Large intestine (tissue), 3 donors: ENCODE data around the gene PGAP3. TPM values are rescaled to one million over a fixed set of nuclear protein-coding genes. Genes with fewer than 3 reads are reported as not detected.

Source experiments
- DNase-seq, 2 donors: peaks; one replicate each; pipeline versions ENCODE4 v3.0.0 to v3.0.0-alpha.2; 2013
- H3K27ac ChIP-seq: one replicate; pipeline ENCODE4 v1.5.1; 2013; ENCODE audit warnings: low read length
- H3K27me3 ChIP-seq: 2 replicates; pipeline ENCODE4 v1.6.1; 2013; ENCODE audit warnings: low read length; ENCODE audit not compliant: control insufficient read depth, insufficient read depth
- H3K36me3 ChIP-seq: 2 replicates; pipeline ENCODE4 v1.6.1; 2013; ENCODE audit warnings: low read length; ENCODE audit not compliant: control insufficient read depth, insufficient read depth
- H3K4me1 ChIP-seq: one replicate; pipeline ENCODE4 v1.6.1; 2013; ENCODE audit warnings: low read length; ENCODE audit not compliant: control insufficient read depth, insufficient read depth
- H3K4me3 ChIP-seq: one replicate; pipeline ENCODE4 v1.5.1; 2013; ENCODE audit warnings: low read length
- H3K9me3 ChIP-seq: one replicate; pipeline ENCODE4 v1.6.1; 2013; ENCODE audit warnings: mild to moderate bottlenecking, low read depth, low read length, moderate library complexity; ENCODE audit not compliant: control insufficient read depth
- WGBS: methylation state at CpG from one replicate; pipeline ENCODE4 v1.1.5; 2013; ENCODE audit warnings: low lambda C conversion rate; ENCODE audit not compliant: insufficient coverage; 5-methylcytosine and 5-hydroxymethylcytosine counted together
- polyA plus RNA-seq: library from polyadenylated mRNA; unstranded; fragments of 120-200 nt; gene quantifications from one replicate; pipeline ENCODE4 v1.2.1, GENCODE V29; 2013

PGAP3 gene
- polyA plus RNA-seq, 1 donor = 31.8 TPM

DNA sequence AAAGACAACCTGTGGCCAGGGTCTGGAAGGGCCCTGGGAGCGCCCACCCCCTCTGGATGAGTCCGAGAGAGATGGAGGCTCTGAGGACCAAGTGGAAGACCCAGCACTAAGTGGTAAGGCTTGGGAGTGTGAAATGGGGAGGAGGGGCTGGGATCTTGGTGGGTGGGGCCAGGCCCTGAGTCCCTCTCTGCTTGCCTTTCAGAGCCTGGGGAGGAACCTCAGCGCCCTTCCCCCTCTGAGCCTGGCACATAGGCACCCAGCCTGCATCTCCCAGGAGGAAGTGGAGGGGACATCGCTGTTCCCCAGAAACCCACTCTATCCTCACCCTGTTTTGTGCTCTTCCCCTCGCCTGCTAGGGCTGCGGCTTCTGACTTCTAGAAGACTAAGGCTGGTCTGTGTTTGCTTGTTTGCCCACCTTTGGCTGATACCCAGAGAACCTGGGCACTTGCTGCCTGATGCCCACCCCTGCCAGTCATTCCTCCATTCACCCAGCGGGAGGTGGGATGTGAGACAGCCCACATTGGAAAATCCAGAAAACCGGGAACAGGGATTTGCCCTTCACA is 52.2 kb downstream of the PGAP3 start:
- H3K27me3 ChIP-seq = no peaks in the 10 kb centered on the region
- no peak overlapping the region for H3K4me3 ChIP-seq
- no peak for DNase-seq
- H3K4me1 ChIP-seq = peaks cover 64% of the 10 kb centered on the region
- WGBS = no CpG with 5 or more reads among the region's 8 CpGs
- H3K27ac ChIP-seq = no peak overlapping the region
- H3K36me3 ChIP-seq = no peaks in the 10 kb centered on the region
- no peaks in the 10 kb centered on the region for H3K9me3 ChIP-seq

DNA sequence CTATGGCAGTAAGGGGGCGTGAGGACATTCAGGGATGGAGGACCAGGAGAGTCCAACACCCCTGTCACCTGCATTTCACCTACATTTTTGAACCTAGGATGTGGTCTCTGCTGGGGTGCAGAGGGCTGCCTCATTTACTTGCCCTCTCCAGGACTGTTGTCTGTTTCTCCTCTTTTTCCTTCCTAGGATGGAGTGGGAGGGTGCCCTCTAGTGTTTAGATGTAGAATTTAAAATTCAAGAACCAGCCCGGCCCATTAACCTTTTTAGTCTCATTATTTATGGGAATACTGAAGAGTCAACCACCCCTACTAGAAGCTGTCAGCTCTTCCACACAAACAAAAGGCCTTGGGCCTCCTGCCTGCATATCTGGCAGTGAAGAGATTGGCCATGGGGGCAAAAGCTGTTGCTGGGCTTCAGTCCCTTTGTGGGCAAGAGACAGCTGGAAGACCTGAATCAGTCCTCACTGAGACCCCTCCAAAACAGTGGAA is 53.4 kb downstream of the PGAP3 start:
- DNase-seq = peak in 1 of 2 donors; percentile 45
- H3K27me3 ChIP-seq = no peaks in the 10 kb centered on the region
- no peak overlapping the region for H3K27ac ChIP-seq

GRCh38 chr17:39633570-39634183 is 54.2 kb downstream of the PGAP3 start:
- H3K27ac ChIP-seq = peak overlapping the region; percentile 75
- no peak for DNase-seq
- no peaks in the 10 kb centered on the region for H3K9me3 ChIP-seq
- no CpG with 5 or more reads among the region's 8 CpGs for WGBS
- H3K4me3 ChIP-seq = no peak overlapping the region
- H3K4me1 ChIP-seq = peaks cover 61% of the 10 kb centered on the region
- H3K27me3 ChIP-seq = no peaks in the 10 kb centered on the region
- no peaks in the 10 kb centered on the region for H3K36me3 ChIP-seq

More for the DNA sequence above, 53.4 kb downstream of the PGAP3 start:
- Histone ChIP-seq H3K36me3 (no peaks in the 10 kb centered on the region), H3K4me1 (peaks cover 54% of the 10 kb centered on the region), H3K4me3 (no peak overlapping the region), H3K9me3 (no peaks in the 10 kb centered on the region)
- no CpG with 5 or more reads among the region's 2 CpGs for WGBS

DNA sequence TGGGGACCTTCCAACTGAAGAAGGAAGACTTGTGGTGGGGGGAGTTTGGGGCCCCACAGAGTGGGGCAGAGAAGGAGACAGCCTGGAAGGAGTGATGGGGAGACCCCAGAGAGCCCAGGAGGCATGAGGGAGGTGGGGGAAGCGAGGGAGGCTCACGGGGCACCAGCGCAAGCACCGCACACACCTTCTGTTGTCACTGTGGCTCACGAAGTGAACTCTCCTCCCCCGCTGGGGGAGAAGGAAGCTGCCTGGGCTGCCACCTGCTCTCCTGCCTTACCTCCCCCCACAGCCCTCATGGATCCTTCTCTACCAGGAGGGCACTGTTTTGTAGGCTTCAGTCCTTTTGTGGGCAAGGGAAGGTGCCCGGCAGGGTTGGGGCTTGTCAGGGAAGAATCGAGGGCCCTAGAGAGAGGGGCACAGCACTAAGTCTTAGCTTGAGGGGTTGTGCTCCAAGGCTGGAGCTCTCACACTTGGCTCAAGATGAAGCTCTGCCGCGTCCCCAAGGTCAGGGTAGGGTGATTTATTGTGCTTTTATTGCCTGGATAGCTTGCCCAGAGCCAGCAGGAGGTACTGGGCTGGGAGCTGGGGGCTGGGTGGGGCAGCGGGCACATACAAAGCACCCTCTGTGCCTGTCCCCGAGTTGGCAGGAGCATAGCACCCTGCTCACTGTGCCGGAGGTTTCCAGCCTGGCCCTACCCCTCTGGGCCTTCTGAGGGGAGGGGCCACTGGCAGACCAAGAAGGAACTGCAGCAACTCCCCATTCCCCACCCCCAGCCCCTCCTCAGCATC is 55.5 kb downstream of the PGAP3 start:
- DNase-seq = peak; percentile 74 to 86
- Histone ChIP-seq H3K4me1 (peaks cover 60% of the 10 kb centered on the region), H3K9me3 (no peaks in the 10 kb centered on the region), H3K27ac (peak overlapping the region; percentile 75), H3K27me3 (peaks cover 3% of the 10 kb centered on the region), H3K4me3 (no peak overlapping the region), H3K36me3 (no peaks in the 10 kb centered on the region)
- WGBS = no CpG with 5 or more reads among the region's 13 CpGs

DNA sequence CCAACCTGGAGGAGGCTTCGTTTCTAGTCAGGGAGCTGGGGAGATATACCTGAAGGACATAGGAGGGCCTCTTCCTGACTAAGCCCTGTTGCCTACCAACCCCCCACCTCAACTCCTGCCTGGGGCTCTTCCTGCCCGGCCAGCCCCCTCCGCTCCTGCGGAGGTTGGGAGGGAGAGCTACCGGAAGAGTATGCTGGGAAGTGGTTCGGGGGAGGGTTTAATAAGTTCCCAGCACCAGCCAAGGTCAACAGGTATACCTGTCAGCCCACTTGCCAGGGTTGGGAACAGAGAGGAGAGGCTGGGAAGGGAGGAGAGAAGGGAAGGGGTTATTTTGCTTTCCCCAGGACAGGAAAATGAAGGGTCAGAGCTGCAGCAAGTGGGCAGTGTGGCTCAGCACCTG is 56.5 kb downstream of the PGAP3 start:
- Histone ChIP-seq H3K36me3 (no peaks in the 10 kb centered on the region), H3K27me3 (peaks cover 8% of the 10 kb centered on the region), H3K4me3 (no peak overlapping the region), H3K4me1 (peaks cover 61% of the 10 kb centered on the region), H3K27ac (peak overlapping the region; percentile 75), H3K9me3 (no peaks in the 10 kb centered on the region)
- peak in 1 of 2 donors; percentile 73 for DNase-seq
- WGBS = no CpG with 5 or more reads among the region's 6 CpGs

DNA sequence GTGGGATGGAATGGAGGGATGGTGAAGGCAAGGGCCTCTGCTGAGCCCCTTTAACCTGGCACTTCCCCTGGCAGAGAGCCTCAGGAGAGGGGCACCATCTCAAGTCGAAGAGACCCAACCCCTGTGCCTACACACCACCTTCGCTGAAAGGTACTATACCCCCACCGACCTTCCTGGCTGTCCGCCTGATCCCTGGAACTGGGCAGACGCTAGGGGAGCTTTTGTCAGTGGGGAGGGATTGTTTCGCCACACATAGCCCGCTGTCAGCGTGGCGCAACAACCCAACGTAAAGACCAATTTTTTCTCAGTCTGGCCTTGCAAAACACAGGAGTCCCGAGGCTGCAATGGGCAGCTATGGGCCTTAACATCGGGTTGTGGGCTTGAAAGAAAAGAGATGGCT is 58.0 kb downstream of the PGAP3 start:
- WGBS = 87% methylated on average over 3 of the region's 12 CpGs
- Histone ChIP-seq H3K4me1 (peaks cover 62% of the 10 kb centered on the region), H3K9me3 (no peaks in the 10 kb centered on the region), H3K36me3 (no peaks in the 10 kb centered on the region), H3K4me3 (no peak overlapping the region), H3K27me3 (peaks cover 16% of the 10 kb centered on the region), H3K27ac (no peak overlapping the region)
- DNase-seq = no peak

- Histone ChIP-seq H3K4me3 (no peak overlapping the region), H3K9me3 (no peaks in the 10 kb centered on the region), H3K4me1 (peaks cover 60% of the 10 kb centered on the region), H3K27ac (peak overlapping the region; percentile 74), H3K36me3 (no peaks in the 10 kb centered on the region), H3K27me3 (peaks cover 16% of the 10 kb centered on the region)
- WGBS = no CpG with 5 or more reads among the region's 3 CpGs
- DNase-seq = no peak
Observed at GRCh38 chr17:39629494-39629880, 58.4 kb downstream of the PGAP3 start.

DNA sequence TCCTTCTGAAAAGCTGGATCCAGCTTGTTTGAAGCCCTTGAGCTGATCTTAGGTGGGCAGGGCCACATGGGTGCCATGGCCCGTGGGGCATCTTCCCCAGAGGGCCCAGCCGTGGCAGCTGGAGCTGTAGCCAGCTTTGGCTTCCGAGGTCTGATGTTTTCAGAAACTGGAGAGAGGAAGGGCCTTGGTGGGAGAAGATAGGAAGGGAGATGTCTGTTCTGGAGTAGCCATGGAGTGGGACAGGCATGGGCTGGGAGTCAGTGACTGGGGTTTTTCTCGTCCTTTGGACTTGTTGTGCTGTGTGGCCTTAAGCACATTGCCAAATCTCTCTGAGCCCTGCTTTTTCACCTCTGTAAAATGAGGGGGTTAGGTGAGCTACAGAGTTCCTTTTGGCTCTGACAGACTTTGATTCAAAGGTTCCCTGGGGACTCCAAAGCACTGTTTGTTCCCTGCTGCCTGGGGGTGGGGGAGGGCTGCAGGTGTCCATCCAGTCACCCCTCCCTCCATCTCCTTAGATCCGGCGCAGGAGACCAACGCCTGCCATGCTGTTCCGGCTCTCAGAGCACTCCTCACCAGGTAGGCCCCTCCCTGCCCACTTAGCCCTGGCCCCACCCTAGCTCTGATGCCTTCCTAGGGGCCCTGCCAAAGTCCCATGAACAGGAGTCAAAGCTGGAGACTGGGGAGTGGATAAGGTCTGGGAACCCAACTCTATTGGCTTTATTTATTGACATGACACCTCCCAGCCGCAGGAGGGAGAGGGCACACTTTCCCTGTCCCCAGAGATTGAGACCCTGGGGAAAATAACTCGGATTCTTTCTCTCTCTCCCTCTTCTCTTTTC is 59.0 kb downstream of the PGAP3 start:
- peaks cover 16% of the 10 kb centered on the region for H3K27me3 ChIP-seq

DNA sequence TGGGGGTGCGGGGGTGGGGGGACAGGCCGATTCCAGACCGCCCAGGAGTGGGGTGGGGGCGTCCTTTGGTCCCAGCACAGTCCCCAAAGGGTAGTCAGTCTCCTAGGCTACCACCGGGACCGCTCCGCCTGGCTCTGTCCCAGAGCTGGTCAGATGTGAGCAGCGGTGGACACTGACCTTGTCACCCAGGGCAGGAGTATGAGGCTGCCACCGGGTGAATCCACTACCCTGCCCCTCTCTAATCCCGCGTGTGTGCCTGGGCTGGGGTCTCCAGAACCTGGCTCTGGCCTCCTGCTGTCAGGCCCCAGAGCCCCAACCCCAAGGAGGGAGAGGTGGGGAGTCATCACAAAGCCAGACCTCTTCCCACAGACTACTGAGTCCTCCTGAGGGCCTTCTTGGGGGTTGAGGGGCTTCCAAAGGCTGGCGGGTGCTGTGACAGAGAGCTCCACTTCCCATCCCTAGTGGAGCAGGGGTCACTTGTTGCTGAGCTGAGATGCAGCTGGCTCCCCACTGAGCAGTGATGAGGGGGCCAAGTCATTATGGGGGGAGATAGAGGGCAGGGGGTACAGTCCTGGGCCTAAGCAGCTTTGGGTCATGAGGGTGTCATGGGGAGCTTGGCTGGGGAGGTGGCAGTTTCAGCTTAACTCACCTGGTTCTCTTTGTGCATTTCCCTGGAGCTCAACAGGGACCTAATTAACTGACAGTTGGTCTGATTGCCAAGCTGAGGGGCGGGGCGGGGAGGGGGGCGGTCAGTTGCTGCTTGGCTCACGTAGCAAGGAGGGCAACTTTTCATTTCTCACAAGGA is 59.9 kb downstream of the PGAP3 start:
- Histone ChIP-seq H3K4me1 (peaks cover 45% of the 10 kb centered on the region), H3K27ac (peak overlapping the region; percentile 74), H3K9me3 (no peaks in the 10 kb centered on the region), H3K36me3 (no peaks in the 10 kb centered on the region), H3K27me3 (peaks cover 16% of the 10 kb centered on the region), H3K4me3 (peak overlapping the region; percentile 51)
- DNase-seq = peak in 1 of 2 donors; percentile 55
- no CpG with 5 or more reads among the region's 16 CpGs for WGBS

More for the DNA sequence above, 59.0 kb downstream of the PGAP3 start:
- WGBS = 40% methylated on average over 1 of the region's 10 CpGs
- Histone ChIP-seq H3K36me3 (no peaks in the 10 kb centered on the region), H3K27ac (peak overlapping the region; percentile 74), H3K9me3 (no peaks in the 10 kb centered on the region), H3K4me3 (no peak overlapping the region), H3K4me1 (peaks cover 54% of the 10 kb centered on the region)
- DNase-seq = peak in 1 of 2 donors; percentile 77
